RWPE1 (cell line): ENCODE results near the gene SDHAF3.

ENCODE experiments used
- CTCF ChIA-PET: fragments of 350-600 bp; sonication (Branson Sonifier 250); formaldehyde crosslinking; extraction: SDS; loops from one replicate; lab custom pipeline; 2021; lab: Yijun Ruan, JAX
- POLR2A ChIA-PET: fragments of 400-600 bp; formaldehyde crosslinking; extraction: SDS; loops from one replicate; lab custom pipeline; 2020; ENCODE audit warnings: antibody characterized with exemption; ENCODE audit not compliant: low non-redundant PET; lab: Yijun Ruan, JAX
- DNase-seq: peaks from one replicate; pipeline ENCODE4 v3.0.0; 2012; ENCODE audit warnings: low spot score
- H3K27ac ChIP-seq: fragments of 450-650 bp; 2 replicates; pipeline ENCODE4 v1.5.1; 2017
- TF ChIP-seq, protein P1 (sequence below): fragments of 450-650 bp; conservative IDR thresholded peaks from 2 replicates; pipeline ENCODE4 v1.5.1; 2017; ENCODE audit warnings: low read depth, mild to moderate bottlenecking

The SDHAF3 gene

DNA sequence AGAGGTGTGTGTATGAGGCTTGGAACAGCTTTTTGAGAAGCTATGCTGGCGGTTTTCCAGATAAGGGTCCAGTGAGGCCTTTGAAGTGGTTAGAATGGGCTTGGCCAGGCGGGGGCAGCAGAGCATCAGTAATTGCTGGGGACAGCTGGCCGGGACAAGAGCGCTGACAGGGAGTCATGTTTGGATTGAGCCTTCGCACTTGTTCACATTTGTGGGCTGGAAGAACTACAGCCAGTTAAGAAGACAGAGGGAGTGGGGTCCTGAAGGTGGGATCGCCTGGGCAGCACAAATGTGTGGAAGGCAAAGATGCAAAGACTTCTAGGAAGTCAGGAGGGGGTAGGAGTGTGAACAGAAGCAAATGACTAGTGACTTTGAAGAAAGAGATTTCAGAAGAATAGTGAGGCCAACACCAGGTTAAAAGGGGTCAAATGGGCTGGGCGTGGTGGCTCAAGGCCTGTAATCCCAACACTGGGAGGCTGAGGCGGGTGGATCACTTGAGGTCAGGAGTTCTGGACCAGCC, 12.7 kb upstream of the SDHAF3 start:
- ChIA-PET CTCF (interaction anchor here (0.6 to 1.4 kb wide), 15 partner anchors 14 to 741 kb away, joined by 3 to 11 read pairs (median 5); no protein-coding TSS in a partner anchor), POLR2A (no interaction called here)
- TF ChIP-seq, protein P1, sequence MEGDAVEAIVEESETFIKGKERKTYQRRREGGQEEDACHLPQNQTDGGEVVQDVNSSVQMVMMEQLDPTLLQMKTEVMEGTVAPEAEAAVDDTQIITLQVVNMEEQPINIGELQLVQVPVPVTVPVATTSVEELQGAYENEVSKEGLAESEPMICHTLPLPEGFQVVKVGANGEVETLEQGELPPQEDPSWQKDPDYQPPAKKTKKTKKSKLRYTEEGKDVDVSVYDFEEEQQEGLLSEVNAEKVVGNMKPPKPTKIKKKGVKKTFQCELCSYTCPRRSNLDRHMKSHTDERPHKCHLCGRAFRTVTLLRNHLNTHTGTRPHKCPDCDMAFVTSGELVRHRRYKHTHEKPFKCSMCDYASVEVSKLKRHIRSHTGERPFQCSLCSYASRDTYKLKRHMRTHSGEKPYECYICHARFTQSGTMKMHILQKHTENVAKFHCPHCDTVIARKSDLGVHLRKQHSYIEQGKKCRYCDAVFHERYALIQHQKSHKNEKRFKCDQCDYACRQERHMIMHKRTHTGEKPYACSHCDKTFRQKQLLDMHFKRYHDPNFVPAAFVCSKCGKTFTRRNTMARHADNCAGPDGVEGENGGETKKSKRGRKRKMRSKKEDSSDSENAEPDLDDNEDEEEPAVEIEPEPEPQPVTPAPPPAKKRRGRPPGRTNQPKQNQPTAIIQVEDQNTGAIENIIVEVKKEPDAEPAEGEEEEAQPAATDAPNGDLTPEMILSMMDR: peak; percentile 77
- peak; percentile 59 for DNase-seq
- no peak overlapping the region for H3K27ac ChIP-seq

DNA sequence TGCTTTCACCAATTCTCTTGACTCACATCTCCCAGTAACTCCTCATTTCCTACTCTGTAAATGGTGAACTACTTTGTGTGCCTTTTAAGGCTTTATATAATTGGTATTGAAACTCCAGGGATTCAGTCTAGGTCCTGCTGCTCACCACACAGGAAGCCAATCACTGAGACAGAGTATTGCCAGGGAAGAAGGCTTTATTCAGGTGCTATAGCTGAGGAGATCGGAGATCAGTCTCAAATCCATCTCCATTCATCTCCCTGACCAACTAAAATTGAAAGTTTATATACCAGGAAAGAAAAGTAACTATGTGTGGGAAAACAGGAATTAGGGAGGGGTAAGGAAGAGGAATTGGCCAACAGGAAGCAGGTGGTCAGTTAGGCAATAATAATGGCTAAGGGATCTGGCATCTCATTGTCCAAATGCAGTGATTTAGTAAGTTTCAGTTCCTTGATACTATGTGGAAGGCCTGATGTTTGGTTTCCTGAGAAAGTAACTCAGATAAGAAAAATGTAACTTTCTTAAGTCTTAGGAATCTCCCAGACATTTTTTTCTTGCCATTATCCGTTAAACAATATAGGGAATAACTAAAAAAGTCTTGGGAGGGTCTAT, 10.2 kb upstream of the SDHAF3 start:
- POLR2A ChIA-PET: no interaction called here
- no peak overlapping the region for H3K27ac ChIP-seq
- TF ChIP-seq, protein P1: no peak
- no peak for DNase-seq
- CTCF ChIA-PET: no interaction called here

DNA sequence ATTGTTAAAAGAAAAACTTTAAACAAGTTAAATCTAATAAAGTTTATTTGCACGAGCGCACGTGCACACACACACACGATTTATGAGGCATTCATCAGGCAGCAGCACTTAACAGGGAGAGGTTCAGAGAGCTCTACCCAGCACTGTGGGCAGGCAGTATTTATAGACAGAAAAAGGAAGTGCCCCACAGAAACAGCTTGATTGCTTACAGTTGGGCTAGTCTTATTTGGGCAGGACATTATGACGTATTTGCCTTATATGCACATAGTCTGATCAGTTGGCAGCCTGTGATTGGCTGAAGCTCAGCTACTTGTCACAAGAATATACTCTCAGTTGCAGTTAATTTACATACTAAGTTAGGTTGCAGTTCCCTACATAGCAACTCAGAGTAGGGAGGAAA, 1.2 kb upstream of the SDHAF3 start:
- POLR2A ChIA-PET: no interaction called here
- TF ChIP-seq, protein P1: no peak
- CTCF ChIA-PET: interaction anchor here (0.6 kb wide), 2 partner anchors 72 to 575 kb away, joined by 3 to 4 read pairs; no protein-coding TSS in a partner anchor
- no peak overlapping the region for H3K27ac ChIP-seq
- DNase-seq: no peak

DNA sequence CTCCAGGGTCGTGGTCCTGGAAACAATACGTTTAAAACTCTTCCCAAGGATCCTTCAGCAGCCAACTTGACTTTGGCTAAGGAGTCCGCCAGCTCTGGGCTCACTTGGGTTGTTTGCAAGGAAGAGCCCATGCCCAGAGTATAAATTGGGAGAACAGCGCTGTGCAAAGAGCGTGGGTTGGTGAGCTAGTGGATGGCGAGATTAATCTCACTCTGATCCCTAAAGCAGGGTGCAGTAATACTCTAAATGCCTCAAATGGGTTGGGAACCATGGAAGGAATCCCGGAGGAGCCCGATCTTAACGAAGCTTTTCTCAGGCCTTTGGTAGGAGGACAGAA, 495 bp upstream of the SDHAF3 start:
- H3K27ac ChIP-seq: peak overlapping the region; percentile 72
- ChIA-PET CTCF (interaction anchor here (0.6 kb wide), 2 partner anchors 72 to 164 kb away, joined by 3 read pairs; no protein-coding TSS in a partner anchor), POLR2A (no interaction called here)
- TF ChIP-seq, protein P1: no peak
- no peak for DNase-seq

DNA sequence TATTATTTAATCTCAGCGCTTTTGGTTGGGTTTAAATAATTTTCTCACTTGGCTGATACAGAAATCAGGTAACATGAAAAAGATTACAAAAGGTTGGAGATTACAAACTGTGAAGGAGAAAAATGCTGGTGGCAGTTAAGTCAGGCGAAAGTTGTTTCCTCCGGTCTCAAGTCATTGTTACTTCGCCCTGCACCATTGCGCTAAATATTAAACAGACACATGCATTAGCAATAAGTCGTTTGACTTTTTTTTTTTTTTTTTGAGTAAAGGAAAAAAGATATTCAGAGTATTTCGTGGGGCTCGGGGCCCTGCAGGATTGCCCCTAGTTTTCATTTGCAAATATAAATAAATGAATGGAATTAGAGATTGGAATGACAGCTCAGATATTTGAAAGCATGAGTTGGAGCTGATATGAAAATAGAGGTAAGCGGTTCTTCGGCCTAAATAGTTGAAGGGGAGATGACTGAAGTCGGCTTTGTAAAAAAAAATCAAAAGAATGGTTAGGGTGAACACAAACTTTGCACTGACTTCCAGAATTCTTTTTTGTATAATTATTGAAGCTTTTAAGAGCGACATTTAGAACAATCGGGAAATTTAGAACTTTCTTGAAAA, 914 bp downstream of the SDHAF3 start:
- H3K27ac ChIP-seq: no peak overlapping the region
- CTCF ChIA-PET: interaction anchor here (0.6 to 1.1 kb wide), 3 partner anchors 14 to 903 kb away, joined by 3 to 8 read pairs (median 3); no protein-coding TSS in a partner anchor
- TF ChIP-seq, protein P1: no peak
- DNase-seq: no peak
- POLR2A ChIA-PET: interaction anchor here (0.7 kb wide), 1 partner anchor 897 kb away, joined by 3 read pairs; no protein-coding TSS in a partner anchor

DNA sequence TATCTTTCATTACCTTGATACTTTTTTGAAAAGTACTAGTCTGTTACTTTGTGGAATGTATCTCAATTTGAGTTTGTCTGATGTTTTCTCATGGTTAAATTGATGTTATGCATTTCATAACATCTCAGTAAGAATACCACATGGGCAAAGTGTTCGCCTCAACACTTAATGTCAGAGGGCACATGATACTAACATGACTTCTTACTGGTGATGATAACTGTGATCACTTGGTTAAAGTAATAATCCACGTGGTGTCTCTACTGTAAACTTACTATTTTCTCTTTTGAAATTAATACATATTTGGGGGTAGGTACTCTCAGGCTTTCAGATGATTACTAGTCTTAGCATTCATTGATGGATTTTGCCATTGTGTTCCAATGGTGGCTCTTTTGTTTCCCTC, 2.2 kb downstream of the SDHAF3 start:
- H3K27ac ChIP-seq: no peak overlapping the region
- CTCF ChIA-PET: no interaction called here
- no peak for DNase-seq
- TF ChIP-seq, protein P1: no peak
- POLR2A ChIA-PET: no interaction called here
